Stimulated activated CD4-positive, alpha-beta T cell treated with anti-CD3 and anti-CD28 coated beads, Interleukin-4, amount 100 ng/mL, for 1 hour (primary cell): Measurements from ENCODE around the gene SGF29.
A peak's percentile ranks its signal among the peaks of the same experiment; 100 is the strongest.
"Not testable (repeated sequence)": the region's sequence is repeated elsewhere in the genome, so short reads cannot be mapped to it uniquely, and the experiment has no call there.

Experiments used
- DNase-seq: peaks from one replicate; pipeline ENCODE4 v3.0.0-alpha.2; 2020

Gene SGF29

GRCh38 chr16:28615486-28616223 is 61.9 kb downstream of the SGF29 start:
- not testable (repeated sequence) for DNase-seq

GRCh38 chr16:28616224-28616577 is 62.5 kb downstream of the SGF29 start:
- DNase-seq, result not testable (repeated sequence)

GRCh38 chr16:28616636-28617035 is 62.9 kb downstream of the SGF29 start:
- DNase-seq, result no peak

DNA sequence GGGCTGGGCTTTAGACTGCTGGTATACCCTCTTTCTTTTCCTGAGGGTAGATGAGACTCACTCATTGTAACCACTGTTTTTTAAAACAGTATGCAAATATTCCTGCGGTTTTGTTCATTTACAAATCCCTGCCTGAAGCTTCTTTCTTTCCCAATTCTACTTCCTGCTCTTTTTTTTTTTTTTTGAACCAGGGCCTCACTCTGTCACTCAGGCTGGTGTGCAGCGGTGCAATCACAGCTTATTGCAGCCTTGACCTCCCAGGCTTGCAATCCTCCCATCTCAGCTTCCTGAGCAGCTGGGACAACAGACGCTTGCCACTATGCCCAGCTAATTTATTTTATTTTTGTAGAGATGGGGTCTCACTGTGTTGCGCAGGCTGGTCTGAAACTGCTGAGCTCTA is 64.2 kb downstream of the SGF29 start:
- DNase-seq, result no peak

DNA sequence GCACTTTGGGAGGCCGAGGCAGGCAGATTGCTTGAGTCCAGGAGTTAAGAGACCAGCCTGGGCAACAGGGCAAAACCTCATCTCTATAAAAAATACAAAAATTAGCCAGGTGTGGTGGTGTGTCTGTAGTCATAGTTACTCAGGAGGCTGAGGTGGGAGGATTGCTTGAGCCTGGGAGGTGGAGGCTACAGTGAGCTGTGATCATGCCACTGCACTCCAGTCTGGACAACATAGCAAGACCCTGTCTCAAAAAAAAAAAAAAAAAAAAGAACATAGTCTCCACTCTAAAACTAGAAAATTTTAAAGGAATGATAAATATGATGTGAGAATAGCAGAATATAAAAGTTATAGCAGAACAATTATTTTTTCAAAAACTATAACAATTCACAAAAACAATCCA is 66.6 kb downstream of the SGF29 start:
- DNase-seq, result not testable (repeated sequence)

DNA sequence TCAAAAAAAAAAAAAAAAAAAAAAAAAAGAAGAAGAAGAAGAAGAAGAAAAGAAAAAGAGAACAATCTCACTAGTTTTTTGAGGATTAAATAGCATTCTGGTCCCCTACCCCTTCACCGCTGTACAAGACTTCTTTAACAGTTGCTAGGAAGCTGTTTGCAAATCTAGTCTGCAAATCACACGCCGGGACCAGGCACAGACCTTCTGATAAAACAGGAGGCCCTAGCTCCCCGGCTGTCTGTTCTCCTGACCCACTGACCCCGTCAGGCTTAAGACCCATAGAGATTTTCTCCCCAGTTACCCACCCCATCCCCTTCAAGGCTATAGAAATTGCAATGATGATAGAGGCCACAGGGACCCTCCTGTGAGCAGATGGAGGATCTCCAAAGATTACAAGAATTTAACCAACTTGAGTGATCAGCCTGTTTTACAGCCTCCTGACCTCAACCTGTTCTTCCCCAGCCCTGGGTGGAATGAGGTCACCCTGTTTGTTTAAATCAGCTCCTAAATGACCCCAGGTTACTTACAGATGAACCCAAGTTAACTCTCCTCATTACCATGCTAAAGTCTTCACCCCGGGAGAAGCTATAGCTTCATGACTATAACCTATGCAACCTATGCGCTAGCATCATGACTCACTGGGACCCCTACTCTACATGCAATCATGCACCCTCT is 67.9 kb downstream of the SGF29 start:
- no peak for DNase-seq

DNA sequence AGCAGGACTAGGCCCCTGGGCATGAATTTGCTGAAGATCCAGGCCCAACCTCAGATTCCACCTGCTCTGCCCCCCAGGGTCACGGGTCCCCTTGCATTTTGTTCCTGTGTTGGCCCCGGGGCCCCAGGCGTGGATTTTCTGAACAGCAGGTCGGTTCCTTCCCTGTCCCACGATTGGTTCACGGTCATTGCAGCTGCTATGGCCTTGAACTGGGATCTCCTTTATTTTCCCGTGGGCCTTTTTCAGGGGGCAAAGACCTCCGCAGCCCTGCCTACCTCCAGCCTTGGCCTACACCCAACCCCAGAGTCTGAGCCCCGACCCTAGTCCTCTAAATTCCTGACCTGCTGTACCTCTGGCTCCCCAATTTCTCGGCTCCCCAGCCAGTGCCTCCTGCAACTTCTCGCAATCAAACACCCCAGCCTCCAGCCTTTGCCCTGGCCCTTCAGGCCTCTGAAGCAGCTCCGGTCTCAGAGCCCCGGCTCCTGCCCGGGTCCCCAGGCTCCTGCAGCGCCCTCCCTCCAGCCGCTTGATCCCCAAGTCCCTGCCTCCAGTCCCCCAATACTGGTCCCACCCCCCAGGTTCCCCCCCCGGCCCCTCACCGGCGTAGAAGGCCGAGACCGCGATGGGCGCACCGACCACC is 68.9 kb downstream of the SGF29 start:
- not testable (repeated sequence) for DNase-seq

DNA sequence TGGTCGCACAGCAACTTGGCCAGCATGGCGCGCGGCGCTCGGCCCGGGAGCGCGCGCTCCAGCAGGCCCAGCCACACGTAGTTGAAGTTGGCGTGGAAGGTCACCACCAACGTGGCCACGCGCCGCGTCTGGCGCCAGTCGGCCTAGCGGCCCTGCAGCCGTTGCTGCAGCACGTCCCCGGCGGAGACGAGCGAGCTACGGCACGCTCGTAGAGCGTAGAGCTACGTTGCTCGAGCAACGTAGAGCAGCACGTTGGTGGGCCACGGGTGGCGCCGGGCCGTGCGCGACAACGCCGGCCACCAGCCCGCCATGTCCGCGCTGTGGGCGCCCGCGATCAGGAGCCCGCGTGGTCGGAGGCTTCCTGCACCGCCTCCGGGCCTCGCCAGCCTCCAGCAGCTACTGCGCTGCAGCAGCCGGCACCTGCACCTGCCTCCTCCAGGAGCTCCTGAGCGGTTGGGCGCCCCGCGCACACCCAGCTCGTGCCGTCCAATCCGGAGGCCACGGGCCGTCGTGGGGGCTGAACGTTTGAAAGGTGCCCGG is 69.5 kb downstream of the SGF29 start:
- peak; percentile 73 for DNase-seq

- not testable (repeated sequence) for DNase-seq
These were observed 77.2 kb downstream of the SGF29 start for GRCh38 chr16:28630905-28631304.

GRCh38 chr16:28636093-28636823 is 82.5 kb downstream of the SGF29 start:
- not testable (repeated sequence) for DNase-seq

DNA sequence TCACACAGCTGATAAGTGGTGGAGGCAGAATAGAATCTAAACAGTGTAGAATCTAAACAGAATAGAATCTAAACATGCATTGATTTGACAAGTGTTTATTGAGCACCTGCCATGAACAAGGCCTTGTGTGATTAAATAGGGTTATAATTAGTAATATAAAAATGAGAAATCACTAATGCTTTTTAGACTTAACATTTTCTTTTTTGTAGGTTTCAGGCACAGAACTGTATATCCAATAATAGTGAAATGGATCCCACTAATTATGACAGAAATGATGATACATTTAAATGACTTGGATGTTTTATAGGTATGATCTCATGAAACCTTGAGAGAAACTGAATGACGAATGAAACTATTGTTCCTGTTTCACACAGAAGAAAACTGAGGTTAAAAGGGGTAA is 84.0 kb downstream of the SGF29 start, which contains the start of gene NPIPB8:
NPIPB8 (plus strand) TSS at position 301 of the 400 bp plus-strand sequence. CDS start 296 bp downstream, outside the sequence.
- not testable (repeated sequence) for DNase-seq

DNA sequence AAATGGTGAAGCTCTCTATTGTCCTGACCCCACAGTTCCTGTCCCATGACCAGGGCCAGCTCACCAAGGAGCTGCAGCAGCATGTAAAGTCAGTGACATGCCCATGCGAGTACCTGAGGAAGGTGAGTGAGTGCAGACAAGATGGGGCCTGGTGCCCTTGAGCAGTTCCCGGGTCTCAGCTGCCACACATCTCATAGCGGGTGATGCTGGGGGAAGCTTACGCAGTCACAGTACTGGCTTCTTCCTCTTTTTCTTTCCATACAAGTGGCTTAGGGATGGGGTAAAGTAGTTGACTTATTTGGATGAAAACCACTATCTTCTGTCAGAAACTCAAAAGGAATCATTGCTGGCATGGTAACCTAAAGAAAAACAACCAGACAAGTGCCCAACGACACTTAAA is 84.6 kb downstream of the SGF29 start:
- not testable (repeated sequence) for DNase-seq

DNA sequence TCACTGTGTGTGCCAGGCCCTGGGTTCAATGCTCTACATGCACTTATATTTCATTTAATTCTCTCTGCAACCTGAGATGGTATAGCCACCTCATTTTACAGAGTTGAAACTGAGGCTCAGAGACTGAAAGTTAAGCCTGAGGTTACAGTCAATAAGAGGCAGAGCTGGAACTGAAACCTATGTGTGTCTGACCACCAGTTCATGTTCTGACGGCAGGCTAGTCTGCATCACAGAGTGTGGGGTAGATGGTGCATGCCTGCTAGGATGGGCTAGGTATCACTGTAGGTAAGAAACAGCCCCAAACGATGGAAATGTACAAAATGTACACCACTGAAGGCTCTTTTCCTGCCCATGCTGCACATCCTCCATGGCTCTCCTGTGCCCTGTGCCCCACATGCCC is 86.2 kb downstream of the SGF29 start:
- not testable (repeated sequence) for DNase-seq
